K562 (cell line): ENCODE results near the gene ZSCAN22. TPM values are rescaled to one million over a fixed set of nuclear protein-coding genes. Genes with fewer than 3 reads are reported as not detected.
A peak's percentile ranks its signal among the peaks of the same experiment; 100 is the strongest.

Experiments
- JUN ChIP-seq, 2 experiments: sonication (generic) in 1 of 2; formaldehyde crosslinking in 1 of 2; IDR thresholded peaks; 2 replicates each; pipeline versions ENCODE4 v1.6.1 to v1.8.0; 2012 to 2022; ENCODE audit warnings: borderline replicate concordance in 2 of 2, mild to moderate bottlenecking in 2 of 2, improper control_type of control experiment in 1 of 2, low read depth in 1 of 2, low read length in 1 of 2, missing genetic modification reagents in 1 of 2
- NCOA1 ChIP-seq: fragments of 450-650 bp; IDR thresholded peaks from 2 replicates; pipeline ENCODE4 v1.6.1; 2016; ENCODE audit warnings: low read depth
- PTTG1 ChIP-seq: fragments of 450-650 bp; IDR thresholded peaks from 2 replicates; pipeline ENCODE4 v1.6.1; 2016; ENCODE audit warnings: low read depth, mild to moderate bottlenecking, missing genetic modification characterization, missing compliant biosample characterization
- SIRT6 ChIP-seq: IDR thresholded peaks from one replicate; pipeline ENCODE4 v1.6.1; 2012; ENCODE audit warnings: low read depth, mild to moderate bottlenecking, control low read depth, inconsistent platforms, low read length, moderate library complexity
- ZNF224 ChIP-seq: sonication (generic); formaldehyde crosslinking; IDR thresholded peaks from 2 replicates; pipeline ENCODE4 v1.8.0; 2022; ENCODE audit warnings: mild to moderate bottlenecking, missing genetic modification reagents
- ZNF384 ChIP-seq: IDR thresholded peaks from 2 replicates; pipeline ENCODE4 v1.6.1; 2012; ENCODE audit warnings: low read depth, low read length, improper control_type of control experiment
- ZNF644 ChIP-seq: fragments of 200-800 bp; sonication (Bioruptor generic); IDR thresholded peaks from 2 replicates; pipeline ENCODE4 v1.6.1; 2016; ENCODE audit warnings: low read depth, missing genetic modification characterization, missing compliant biosample characterization
- polyA plus RNA-seq, 8 experiments: library from polyadenylated mRNA; depleted of rRNA in 4 of 8; stranded (reverse) in 5 of 8; unstranded in 3 of 8; fragments of >200 nt; fragmentation: Nextera tagmentation in 2 of 8; fragmentation: Illumina TruSeq in 1 of 8; extraction: Ambion mirVana in 2 of 8; extraction: Trizol in 1 of 8; gene quantifications; 2 replicates each; pipeline versions ENCODE4 v1.2.1 to v1.2.3, GENCODE V29; 2011 to 2014; ENCODE audit warnings: inconsistent platforms in 1 of 8, missing spikeins in 1 of 8
- total RNA-seq, 7 experiments: library from RNA; depleted of rRNA in 6 of 7; stranded (reverse); fragments of >200 nt in 6 of 7; fragmentation: Illumina TruSeq in 2 of 7; extraction: Trizol in 2 of 7; gene quantifications; 2 replicates each; pipeline versions ENCODE4 v1.2.1 to v1.2.3, GENCODE V29; 2011 to 2021; ENCODE audit warnings: low replicate concordance in 1 of 7
- TF ChIP-seq, protein P1 (sequence below): fragments of 450-650 bp; IDR thresholded peaks from 2 replicates; pipeline ENCODE4 v1.6.1; 2016; ENCODE audit warnings: borderline replicate concordance
- TF ChIP-seq, protein P2 (sequence below), 2 experiments: fragments of 450-650 bp in 1 of 2; sonication (generic) in 1 of 2; formaldehyde crosslinking in 1 of 2; IDR thresholded peaks; 2 replicates each; pipeline versions ENCODE4 v1.7.1 to v1.9.0; 2016 to 2022; ENCODE audit warnings: inconsistent platforms in 1 of 2, mild to moderate bottlenecking in 1 of 2, missing genetic modification reagents in 1 of 2
- TF ChIP-seq, protein P3 (sequence below), 2 experiments: fragments of 450-650 bp in 1 of 2; sonication (generic) in 1 of 2; formaldehyde crosslinking in 1 of 2; IDR thresholded peaks in 1 of 2; conservative IDR thresholded peaks in 1 of 2; 2 replicates each; pipeline versions ENCODE4 v1.6.1 to v1.8.1; 2016 to 2023; ENCODE audit warnings: mild to moderate bottlenecking in 2 of 2, moderate library complexity in 2 of 2, inconsistent platforms in 1 of 2, missing genetic modification reagents in 1 of 2
- TF ChIP-seq, protein P4 (sequence below): fragments of 450-650 bp; conservative IDR thresholded peaks from 2 replicates; pipeline ENCODE4 v1.6.1; 2016; ENCODE audit warnings: missing genetic modification characterization, low read depth, mild to moderate bottlenecking, control low read depth, missing compliant biosample characterization

The ZSCAN22 gene
- total and polyA plus RNA-seq, 9 of the 15 experiments (the other 6 are each of a cell fraction or from before 2014, with no cell fraction given): 0.98 to 5.3 (median 3.0) TPM

DNA sequence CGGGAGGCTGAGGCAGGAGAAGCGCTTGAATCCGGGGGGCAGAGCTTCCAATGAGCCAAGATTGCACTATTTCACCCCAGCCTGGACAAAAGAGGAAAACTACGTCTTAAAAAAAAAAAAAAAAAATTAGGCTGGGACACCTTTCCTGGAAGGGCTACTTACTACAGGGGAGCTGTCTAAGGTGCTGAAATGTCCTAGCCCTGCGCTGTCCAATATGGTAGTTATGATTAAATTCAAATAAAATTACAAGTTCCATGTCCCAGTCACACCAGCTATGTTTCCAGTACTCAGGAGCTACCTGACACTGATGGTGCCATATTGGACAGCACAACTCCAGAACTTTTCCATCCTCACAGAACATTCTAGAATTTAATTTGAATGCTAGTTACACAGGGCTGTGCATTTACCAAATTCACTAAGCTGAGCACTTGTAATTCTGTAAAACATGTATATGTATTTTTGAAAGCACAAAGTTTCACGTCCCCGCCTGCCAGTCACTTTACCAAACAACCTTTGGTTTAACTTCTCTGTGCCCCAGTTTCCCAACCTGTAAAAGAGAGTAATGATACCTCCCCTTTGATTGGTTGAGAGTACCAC lies 9.2 kb upstream of the ZSCAN22 start (continued):
- TF ChIP-seq ZNF224 (CRISPR knock-in tag) (0 out of 2 replicates have a peak, but pooled peaks have one; percentile 64), JUN (IDR thresholded peaks at IDR 0.05; ENCODE audit: borderline replicate concordance, low read depth, low read length) (no peak), JUN (CRISPR knock-in tag; IDR thresholded peaks at IDR 0.05; ENCODE audit: borderline replicate concordance) (0 out of 2 replicates have a peak, but pooled peaks have one; percentile 31), SIRT6 (no peak), NCOA1 (peak; percentile 98), PTTG1 (tag) (no peak), ZNF644 (tag) (peak; percentile 82; the same call in 1 of the 2 replicates), ZNF384 (peak; percentile 81)
- TF ChIP-seq, protein P1, sequence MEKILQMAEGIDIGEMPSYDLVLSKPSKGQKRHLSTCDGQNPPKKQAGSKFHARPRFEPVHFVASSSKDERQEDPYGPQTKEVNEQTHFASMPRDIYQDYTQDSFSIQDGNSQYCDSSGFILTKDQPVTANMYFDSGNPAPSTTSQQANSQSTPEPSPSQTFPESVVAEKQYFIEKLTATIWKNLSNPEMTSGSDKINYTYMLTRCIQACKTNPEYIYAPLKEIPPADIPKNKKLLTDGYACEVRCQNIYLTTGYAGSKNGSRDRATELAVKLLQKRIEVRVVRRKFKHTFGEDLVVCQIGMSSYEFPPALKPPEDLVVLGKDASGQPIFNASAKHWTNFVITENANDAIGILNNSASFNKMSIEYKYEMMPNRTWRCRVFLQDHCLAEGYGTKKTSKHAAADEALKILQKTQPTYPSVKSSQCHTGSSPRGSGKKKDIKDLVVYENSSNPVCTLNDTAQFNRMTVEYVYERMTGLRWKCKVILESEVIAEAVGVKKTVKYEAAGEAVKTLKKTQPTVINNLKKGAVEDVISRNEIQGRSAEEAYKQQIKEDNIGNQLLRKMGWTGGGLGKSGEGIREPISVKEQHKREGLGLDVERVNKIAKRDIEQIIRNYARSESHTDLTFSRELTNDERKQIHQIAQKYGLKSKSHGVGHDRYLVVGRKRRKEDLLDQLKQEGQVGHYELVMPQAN: peak; percentile 44; the same call in 1 of the 2 replicates
- TF ChIP-seq, protein P2, sequence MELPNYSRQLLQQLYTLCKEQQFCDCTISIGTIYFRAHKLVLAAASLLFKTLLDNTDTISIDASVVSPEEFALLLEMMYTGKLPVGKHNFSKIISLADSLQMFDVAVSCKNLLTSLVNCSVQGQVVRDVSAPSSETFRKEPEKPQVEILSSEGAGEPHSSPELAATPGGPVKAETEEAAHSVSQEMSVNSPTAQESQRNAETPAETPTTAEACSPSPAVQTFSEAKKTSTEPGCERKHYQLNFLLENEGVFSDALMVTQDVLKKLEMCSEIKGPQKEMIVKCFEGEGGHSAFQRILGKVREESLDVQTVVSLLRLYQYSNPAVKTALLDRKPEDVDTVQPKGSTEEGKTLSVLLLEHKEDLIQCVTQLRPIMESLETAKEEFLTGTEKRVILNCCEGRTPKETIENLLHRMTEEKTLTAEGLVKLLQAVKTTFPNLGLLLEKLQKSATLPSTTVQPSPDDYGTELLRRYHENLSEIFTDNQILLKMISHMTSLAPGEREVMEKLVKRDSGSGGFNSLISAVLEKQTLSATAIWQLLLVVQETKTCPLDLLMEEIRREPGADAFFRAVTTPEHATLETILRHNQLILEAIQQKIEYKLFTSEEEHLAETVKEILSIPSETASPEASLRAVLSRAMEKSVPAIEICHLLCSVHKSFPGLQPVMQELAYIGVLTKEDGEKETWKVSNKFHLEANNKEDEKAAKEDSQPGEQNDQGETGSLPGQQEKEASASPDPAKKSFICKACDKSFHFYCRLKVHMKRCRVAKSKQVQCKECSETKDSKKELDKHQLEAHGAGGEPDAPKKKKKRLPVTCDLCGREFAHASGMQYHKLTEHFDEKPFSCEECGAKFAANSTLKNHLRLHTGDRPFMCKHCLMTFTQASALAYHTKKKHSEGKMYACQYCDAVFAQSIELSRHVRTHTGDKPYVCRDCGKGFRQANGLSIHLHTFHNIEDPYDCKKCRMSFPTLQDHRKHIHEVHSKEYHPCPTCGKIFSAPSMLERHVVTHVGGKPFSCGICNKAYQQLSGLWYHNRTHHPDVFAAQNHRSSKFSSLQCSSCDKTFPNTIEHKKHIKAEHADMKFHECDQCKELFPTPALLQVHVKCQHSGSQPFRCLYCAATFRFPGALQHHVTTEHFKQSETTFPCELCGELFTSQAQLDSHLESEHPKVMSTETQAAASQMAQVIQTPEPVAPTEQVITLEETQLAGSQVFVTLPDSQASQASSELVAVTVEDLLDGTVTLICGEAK (IDR thresholded peaks at IDR 0.05): peak; percentile 81
- TF ChIP-seq, protein P2 (CRISPR knock-in tag; IDR thresholded peaks at IDR 0.05): peak; percentile 37; the same call in 1 of the 2 replicates
- TF ChIP-seq, protein P3, sequence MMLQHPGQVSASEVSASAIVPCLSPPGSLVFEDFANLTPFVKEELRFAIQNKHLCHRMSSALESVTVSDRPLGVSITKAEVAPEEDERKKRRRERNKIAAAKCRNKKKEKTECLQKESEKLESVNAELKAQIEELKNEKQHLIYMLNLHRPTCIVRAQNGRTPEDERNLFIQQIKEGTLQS (IDR thresholded peaks at IDR 0.05): no peak
- TF ChIP-seq, protein P3 (CRISPR knock-in tag; conservative IDR thresholded peaks at IDR 0.05): 0 out of 2 replicates have a peak, but pooled peaks have one; percentile 45
- TF ChIP-seq, protein P4, sequence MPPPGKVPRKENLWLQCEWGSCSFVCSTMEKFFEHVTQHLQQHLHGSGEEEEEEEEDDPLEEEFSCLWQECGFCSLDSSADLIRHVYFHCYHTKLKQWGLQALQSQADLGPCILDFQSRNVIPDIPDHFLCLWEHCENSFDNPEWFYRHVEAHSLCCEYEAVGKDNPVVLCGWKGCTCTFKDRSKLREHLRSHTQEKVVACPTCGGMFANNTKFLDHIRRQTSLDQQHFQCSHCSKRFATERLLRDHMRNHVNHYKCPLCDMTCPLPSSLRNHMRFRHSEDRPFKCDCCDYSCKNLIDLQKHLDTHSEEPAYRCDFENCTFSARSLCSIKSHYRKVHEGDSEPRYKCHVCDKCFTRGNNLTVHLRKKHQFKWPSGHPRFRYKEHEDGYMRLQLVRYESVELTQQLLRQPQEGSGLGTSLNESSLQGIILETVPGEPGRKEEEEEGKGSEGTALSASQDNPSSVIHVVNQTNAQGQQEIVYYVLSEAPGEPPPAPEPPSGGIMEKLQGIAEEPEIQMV (tag): no peak
